B cell (primary cell): Measurements from ENCODE around the gene ERCC1. TPM values are rescaled to one million over a fixed set of nuclear protein-coding genes. Genes with fewer than 3 reads are reported as not detected.

Experiments
- ATAC-seq: fragments of 200-7000 bp; cut with Tn5 transposase; one replicate; pipeline ENCODE4 v1.10.0; 2021; ENCODE audit warnings: low read depth, mild to moderate bottlenecking, moderate number of reproducible peaks, moderate library complexity
- CTCF ChIA-PET: fragments of 350-600 bp; sonication (Branson Sonifier 250); formaldehyde crosslinking; loops from one replicate; lab custom pipeline; 2021; ENCODE audit warnings: antibody characterized with exemption, inconsistent platforms; lab: Charles Lee
- POLR2A ChIA-PET: fragments of 350-600 bp; sonication (Branson Sonifier 250); formaldehyde crosslinking; loops from one replicate; lab custom pipeline; 2021; ENCODE audit warnings: antibody characterized with exemption; lab: Charles Lee
- DNase-seq: peaks from one replicate; pipeline ENCODE4 v3.0.0; 2013
- H2AFZ ChIP-seq: 2 replicates; pipeline ENCODE4 v1.6.1; 2012; ENCODE audit warnings: mild to moderate bottlenecking, low read depth, low read length; ENCODE audit not compliant: insufficient read depth, poor library complexity, severe bottlenecking
- H3K27ac ChIP-seq, 2 donors: 1 replicate in 1 of 2; 2 replicates in 1 of 2; pipeline ENCODE4 v1.5.1; 2012 to 2013; ENCODE audit warnings: low read length in 2 of 2, mild to moderate bottlenecking in 2 of 2, moderate library complexity in 1 of 2
- H3K27me3 ChIP-seq, 4 experiments: fragments of 200-600 bp in 1 of 4; sonication (generic) in 1 of 4; replicated peaks in 1 of 4; 1 replicate in 2 of 4; 2 replicates in 2 of 4; pipeline versions ENCODE4 v1.6.1 to v1.7.0; 2013 to 2016; ENCODE audit warnings: low read length in 3 of 4, mild to moderate bottlenecking in 2 of 4, mixed read lengths in 1 of 4, moderate library complexity in 1 of 4; ENCODE audit not compliant: insufficient read depth in 4 of 4, control insufficient read depth in 3 of 4; ENCODE audit errors: control extremely low read depth in 1 of 4
- H3K36me3 ChIP-seq, 2 experiments: replicated peaks in 1 of 2; 1 replicate in 1 of 2; 2 replicates in 1 of 2; pipeline versions ENCODE4 v1.6.1 to v1.7.1; 2013; ENCODE audit warnings: low read length in 1 of 2; ENCODE audit not compliant: insufficient read depth in 2 of 2, control insufficient read depth in 1 of 2; ENCODE audit errors: control extremely low read depth in 1 of 2, extremely low read depth in 1 of 2
- H3K4me1 ChIP-seq, 2 donors: fragments of 200-600 bp in 1 of 2; sonication (generic) in 1 of 2; 1 replicate in 1 of 2; 2 replicates in 1 of 2; pipeline versions ENCODE4 v1.5.1 to v1.6.1; 2013 to 2017; ENCODE audit warnings: low read length in 2 of 2; ENCODE audit not compliant: control insufficient read depth in 2 of 2, insufficient read depth in 2 of 2
- H3K4me2 ChIP-seq: replicated peaks from 2 replicates; pipeline ENCODE3; 2012; ENCODE audit warnings: mild to moderate bottlenecking, low read depth, low read length; ENCODE audit not compliant: poor library complexity, severe bottlenecking
- H3K4me3 ChIP-seq, 5 experiments: fragments of 200-600 bp in 1 of 5; sonication (generic) in 1 of 5; 1 replicate in 3 of 5; 2 replicates in 2 of 5; pipeline versions ENCODE4 v1.5.1 to v1.7.0; 2011 to 2016; ENCODE audit warnings: low read length in 4 of 5, mild to moderate bottlenecking in 4 of 5, low read depth in 2 of 5, control low read depth in 1 of 5, moderate library complexity in 1 of 5; ENCODE audit not compliant: insufficient read depth in 1 of 5; ENCODE audit errors: control extremely low read depth in 1 of 5, extremely low read depth in 1 of 5
- H3K79me2 ChIP-seq: fragments of 200-600 bp; sonication (generic); one replicate; pipeline ENCODE4 v1.6.0; 2016; ENCODE audit warnings: low read length; ENCODE audit not compliant: control insufficient read depth, insufficient read depth
- H3K9ac ChIP-seq: fragments of 200-600 bp; sonication (generic); 2 replicates; pipeline ENCODE4 v1.6.1; 2017; ENCODE audit warnings: mild to moderate bottlenecking, low read length, moderate library complexity
- H3K9me3 ChIP-seq, 3 donors: one replicate each; pipeline versions ENCODE4 v1.6.1 to v1.7.1; 2013; ENCODE audit warnings: low read length in 2 of 3; ENCODE audit not compliant: control insufficient read depth in 2 of 3, insufficient read depth in 1 of 3; ENCODE audit errors: control extremely low read depth in 1 of 3
- H4K20me1 ChIP-seq: 2 replicates; pipeline ENCODE4 v1.6.0; 2012; ENCODE audit warnings: mild to moderate bottlenecking, low read length; ENCODE audit not compliant: insufficient read depth, control insufficient read depth, poor library complexity, severe bottlenecking
- H3K27ac Mint-ChIP-seq: one replicate; pipeline ENCODE4 v1.8.0; 2021; ENCODE audit warnings: mixed read lengths
- H3K27me3 Mint-ChIP-seq: one replicate; pipeline ENCODE4 v1.8.0; 2021; ENCODE audit warnings: mixed read lengths
- H3K4me1 Mint-ChIP-seq: one replicate; pipeline ENCODE4 v1.8.0; 2021; ENCODE audit warnings: mixed read lengths
- H3K4me3 Mint-ChIP-seq: one replicate; pipeline ENCODE4 v1.8.0; 2021; ENCODE audit warnings: mixed read lengths
- H3K9me3 Mint-ChIP-seq: one replicate; pipeline ENCODE4 v1.8.0; 2022; ENCODE audit warnings: mixed read lengths; ENCODE audit not compliant: insufficient read depth
- EZH2 ChIP-seq: IDR thresholded peaks from 2 replicates; pipeline ENCODE4 v1.6.1; 2012; ENCODE audit warnings: borderline replicate concordance, low read depth, mild to moderate bottlenecking, moderate library complexity, low read length; ENCODE audit not compliant: insufficient read depth, poor library complexity, severe bottlenecking
- WGBS: methylation state at CpG from one replicate; pipeline ENCODE4 v1.1.5; 2013; ENCODE audit warnings: missing lambda C conversion rate; ENCODE audit not compliant: insufficient coverage; 5-methylcytosine and 5-hydroxymethylcytosine counted together
- intact Hi-C: fragments of 100-400 bp; cut with micrococcal nuclease; formaldehyde crosslinking; loops from one replicate; pipeline ENCODE4 v1.10.0; 2022
- polyA plus RNA-seq: library from polyadenylated mRNA; depleted of rRNA; stranded (reverse); fragments of >200 nt; gene quantifications from 2 replicates; pipeline ENCODE4 v1.2.3, GENCODE V29; 2012
- total RNA-seq, 2 donors: library from RNA; stranded (reverse); fragments of 120-200 nt in 1 of 2; gene quantifications; 1 replicate in 1 of 2; 2 replicates in 1 of 2; pipeline versions ENCODE4 v1.2.3 to v1.2.4, GENCODE V29; 2013 to 2022
- TF ChIP-seq, protein P1 (sequence below): fragments of 200-600 bp; IDR thresholded peaks from one replicate; pipeline ENCODE4 v1.8.0; 2022; ENCODE audit warnings: antibody characterized with exemption, mild to moderate bottlenecking

The ERCC1 gene
- total and polyA plus RNA-seq, 2 donors (not counting 1 experiment from before 2014, with no cell fraction given) = 75.7 to 81.9 TPM

- TF ChIP-seq, protein P1, sequence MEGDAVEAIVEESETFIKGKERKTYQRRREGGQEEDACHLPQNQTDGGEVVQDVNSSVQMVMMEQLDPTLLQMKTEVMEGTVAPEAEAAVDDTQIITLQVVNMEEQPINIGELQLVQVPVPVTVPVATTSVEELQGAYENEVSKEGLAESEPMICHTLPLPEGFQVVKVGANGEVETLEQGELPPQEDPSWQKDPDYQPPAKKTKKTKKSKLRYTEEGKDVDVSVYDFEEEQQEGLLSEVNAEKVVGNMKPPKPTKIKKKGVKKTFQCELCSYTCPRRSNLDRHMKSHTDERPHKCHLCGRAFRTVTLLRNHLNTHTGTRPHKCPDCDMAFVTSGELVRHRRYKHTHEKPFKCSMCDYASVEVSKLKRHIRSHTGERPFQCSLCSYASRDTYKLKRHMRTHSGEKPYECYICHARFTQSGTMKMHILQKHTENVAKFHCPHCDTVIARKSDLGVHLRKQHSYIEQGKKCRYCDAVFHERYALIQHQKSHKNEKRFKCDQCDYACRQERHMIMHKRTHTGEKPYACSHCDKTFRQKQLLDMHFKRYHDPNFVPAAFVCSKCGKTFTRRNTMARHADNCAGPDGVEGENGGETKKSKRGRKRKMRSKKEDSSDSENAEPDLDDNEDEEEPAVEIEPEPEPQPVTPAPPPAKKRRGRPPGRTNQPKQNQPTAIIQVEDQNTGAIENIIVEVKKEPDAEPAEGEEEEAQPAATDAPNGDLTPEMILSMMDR = no peak
- TF ChIP-seq EZH2 = no peak
- peaks cover 0 to 5% of the 10 kb centered on the region in 2 experiments for H3K36me3 ChIP-seq
- H3K9me3 ChIP-seq = no peaks in the 10 kb centered on the region
- under 1% methylated on average over 46 of the region's 55 CpGs for WGBS
- ATAC-seq (peak; percentile 97), DNase-seq (peak; percentile 99)
- H3K4me2 ChIP-seq = peak within 1 kb of the TSS; percentile 94
- peak within 1 kb of the TSS; percentile 55 to 83 (median 75) for H3K4me3 ChIP-seq
- H3K79me2 ChIP-seq = peaks cover 7% of the 10 kb centered on the region
- H3K4me1 ChIP-seq = peaks cover 3 to 12% of the 10 kb centered on the region in 2 donors
- Mint-ChIP-seq H3K27me3 (no peaks in the 10 kb centered on the region), H3K9me3 (no peaks in the 10 kb centered on the region), H3K4me1 (peaks cover 12% of the 10 kb centered on the region), H3K4me3 (peak within 1 kb of the TSS; percentile 94), H3K27ac (peak within 1 kb of the TSS; percentile 92)
- H2AFZ ChIP-seq = peak within 1 kb of the TSS; percentile 97
- CTCF ChIA-PET = interaction anchor here (0.6 to 2.0 kb wide), 4 partner anchors 32 to 184 kb away, joined by 3 to 6 read pairs (median 5); no protein-coding TSS in a partner anchor
- no peaks in the 10 kb centered on the region for H3K27me3 ChIP-seq
- peak within 1 kb of the TSS; percentile 75 for H3K9ac ChIP-seq
- intact Hi-C loops = loop anchor here (1.0 to 5.0 kb wide), 5 partner anchors 32 to 480 kb away; partner anchors contain the start of genes BLOC1S3, POLR1G, QPCTL and SNRPD2
- peak within 1 kb of the TSS; percentile 69 to 85 for H3K27ac ChIP-seq
- H4K20me1 ChIP-seq = no peaks in the 10 kb centered on the region
- POLR2A ChIA-PET = interaction anchor here (0.7 kb wide), 2 partner anchors 115 to 1515 kb away, joined by 3 read pairs; no protein-coding TSS in a partner anchor
Observed at GRCh38 chr19:45370410-45371204, 53.1 kb downstream of the ERCC1 start, which contains the start of gene ERCC2. Gene ERCC2 (minus strand): TSS chr19:45370573. CDS start chr19:45370540, 33 bp downstream.
